ENCODE measurements around the gene SETD5. TPM values are rescaled to one million over a fixed set of nuclear protein-coding genes. Genes with fewer than 3 reads are reported as not detected.

SETD5 gene
- total and polyA plus RNA-seq, 2 donors (not counting 3 experiments of a cell fraction or from before 2014, with no cell fraction given): 48.2 to 149 TPM

DNA sequence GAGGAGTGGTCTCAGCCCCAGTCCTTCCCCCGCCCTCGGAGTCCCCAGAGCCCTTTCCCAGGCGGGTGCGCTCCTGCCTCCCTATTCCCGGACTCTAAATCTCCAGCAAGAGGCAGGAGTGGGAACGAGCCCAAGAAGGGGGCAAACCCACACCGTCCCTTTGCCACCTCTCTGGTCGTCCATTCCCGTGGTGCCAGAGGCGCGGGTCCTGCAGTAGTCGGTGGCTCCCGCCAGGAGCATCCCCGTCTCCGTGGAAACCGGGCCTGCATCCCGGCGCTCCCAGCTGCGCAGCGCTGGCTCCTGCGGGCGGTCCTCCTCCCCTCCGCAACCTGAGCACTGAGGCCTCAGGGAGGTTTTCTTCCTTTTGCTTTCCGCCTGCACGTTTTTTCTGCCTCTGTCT, 111.4 kb downstream of the SETD5 start:
- TF ChIP-seq FOS (IDR thresholded peaks at IDR 0.05; ENCODE audit: borderline replicate concordance, insufficient read depth, low read length): no peak
- TF ChIP-seq POLR2AphosphoS5 (IDR thresholded peaks at IDR 0.05; ENCODE audit: insufficient read depth, low read depth, low read length): no peak
- TF ChIP-seq EZH2 (IDR thresholded peaks at IDR 0.05; ENCODE audit: borderline replicate concordance, low read depth, low read length, severe bottlenecking): no peak
- no peak for TF ChIP-seq GATA2 (IDR thresholded peaks at IDR 0.05; ENCODE audit: insufficient read depth, insufficient read length, low read depth, low read length)
- TF ChIP-seq JUN (IDR thresholded peaks at IDR 0.05; ENCODE audit: borderline replicate concordance, insufficient read depth, insufficient read length, low read depth): no peak
- TF ChIP-seq POLR2A (IDR thresholded peaks at IDR 0.05; ENCODE audit: low read depth, low read length): no peak
- TF ChIP-seq, protein P1, sequence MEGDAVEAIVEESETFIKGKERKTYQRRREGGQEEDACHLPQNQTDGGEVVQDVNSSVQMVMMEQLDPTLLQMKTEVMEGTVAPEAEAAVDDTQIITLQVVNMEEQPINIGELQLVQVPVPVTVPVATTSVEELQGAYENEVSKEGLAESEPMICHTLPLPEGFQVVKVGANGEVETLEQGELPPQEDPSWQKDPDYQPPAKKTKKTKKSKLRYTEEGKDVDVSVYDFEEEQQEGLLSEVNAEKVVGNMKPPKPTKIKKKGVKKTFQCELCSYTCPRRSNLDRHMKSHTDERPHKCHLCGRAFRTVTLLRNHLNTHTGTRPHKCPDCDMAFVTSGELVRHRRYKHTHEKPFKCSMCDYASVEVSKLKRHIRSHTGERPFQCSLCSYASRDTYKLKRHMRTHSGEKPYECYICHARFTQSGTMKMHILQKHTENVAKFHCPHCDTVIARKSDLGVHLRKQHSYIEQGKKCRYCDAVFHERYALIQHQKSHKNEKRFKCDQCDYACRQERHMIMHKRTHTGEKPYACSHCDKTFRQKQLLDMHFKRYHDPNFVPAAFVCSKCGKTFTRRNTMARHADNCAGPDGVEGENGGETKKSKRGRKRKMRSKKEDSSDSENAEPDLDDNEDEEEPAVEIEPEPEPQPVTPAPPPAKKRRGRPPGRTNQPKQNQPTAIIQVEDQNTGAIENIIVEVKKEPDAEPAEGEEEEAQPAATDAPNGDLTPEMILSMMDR (IDR thresholded peaks at IDR 0.05; ENCODE audit: extremely low read depth in 1 of 2, insufficient read depth in 1 of 2, low read depth in 1 of 2, low read length in 2 of 2): no peak
- TF ChIP-seq, protein P2, sequence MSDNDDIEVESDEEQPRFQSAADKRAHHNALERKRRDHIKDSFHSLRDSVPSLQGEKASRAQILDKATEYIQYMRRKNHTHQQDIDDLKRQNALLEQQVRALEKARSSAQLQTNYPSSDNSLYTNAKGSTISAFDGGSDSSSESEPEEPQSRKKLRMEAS (IDR thresholded peaks at IDR 0.05; ENCODE audit: insufficient read depth, insufficient read length): no peak
- no peak for TF ChIP-seq MYC (IDR thresholded peaks at IDR 0.05; ENCODE audit: low read depth, low read length)

More for the DNA sequence above, 111.4 kb downstream of the SETD5 start:
- no peaks in the 10 kb centered on the region for H3K9me1 ChIP-seq (replicated peaks; ENCODE audit: control insufficient read depth, extremely low read depth, insufficient read depth, low read length)
- H3K9me3 ChIP-seq (replicated peaks; ENCODE audit: control insufficient read depth, insufficient read depth, low read length): no peaks in the 10 kb centered on the region
- CTCF ChIA-PET: no interaction called here
- H3K9ac ChIP-seq (replicated peaks; ENCODE audit: extremely low read depth, insufficient read depth, low read length): no peak overlapping the region
- H3K79me2 ChIP-seq (ENCODE audit: control insufficient read depth, insufficient read depth, low read length): no peaks in the 10 kb centered on the region
- POLR2A ChIA-PET: no interaction called here
- H3K27me3 ChIP-seq (ENCODE audit: control insufficient read depth in 2 of 2, insufficient read depth in 2 of 2, low read length in 2 of 2): peaks cover 14 to 16% of the 10 kb centered on the region in 2 experiments
- H3K4me2 ChIP-seq (ENCODE audit: insufficient read depth, low read length): no peak overlapping the region
- H3K4me1 ChIP-seq (ENCODE audit: control insufficient read depth, extremely low read depth, insufficient read depth, low read length): no peaks in the 10 kb centered on the region
- intact Hi-C loops (cut with micrococcal nuclease) (loop anchor here (10.0 kb wide), 2 partner anchors 296 to 426 kb away; partner anchors contain the start of gene CRELD1), dilution Hi-C loops (cut with MboI; ENCODE audit: extremely low pct_ligation_motif_present, low sequenced_read_pairs) (no loop called here)
- no peak overlapping the region for H2AFZ ChIP-seq (ENCODE audit: low read depth, low read length)
- no TSS peak for BruUV-seq (replicated peaks)
- DNase-seq (ENCODE audit: low read depth, low spot score) (no peak), FAIRE-seq (no peak)
- no peaks in the 10 kb centered on the region for H3K36me3 ChIP-seq (ENCODE audit: control insufficient read depth in 2 of 2, extremely low read depth in 1 of 2, insufficient read depth in 2 of 2, low read length in 2 of 2)
- H3K27ac ChIP-seq (ENCODE audit: insufficient read depth, low read depth, low read length): no peak overlapping the region
- no peak overlapping the region for H3K4me3 ChIP-seq (replicated peaks in 1 of 3; ENCODE audit: insufficient read depth in 1 of 3, low read depth in 1 of 3, low read length in 3 of 3)
- no peaks in the 10 kb centered on the region for H4K20me1 ChIP-seq (replicated peaks; ENCODE audit: control insufficient read depth, extremely low read depth, insufficient read depth, low read length)

Data from endothelial cell of umbilical vein (primary cell).